Measurements from ENCODE around the gene HPDL. TPM values are rescaled to one million over a fixed set of nuclear protein-coding genes. Genes with fewer than 3 reads are reported as not detected.
A peak's percentile ranks its signal among the peaks of the same experiment; 100 is the strongest.

HPDL gene
- polyA plus RNA-seq, 1 donor: 4.9 TPM

DNA sequence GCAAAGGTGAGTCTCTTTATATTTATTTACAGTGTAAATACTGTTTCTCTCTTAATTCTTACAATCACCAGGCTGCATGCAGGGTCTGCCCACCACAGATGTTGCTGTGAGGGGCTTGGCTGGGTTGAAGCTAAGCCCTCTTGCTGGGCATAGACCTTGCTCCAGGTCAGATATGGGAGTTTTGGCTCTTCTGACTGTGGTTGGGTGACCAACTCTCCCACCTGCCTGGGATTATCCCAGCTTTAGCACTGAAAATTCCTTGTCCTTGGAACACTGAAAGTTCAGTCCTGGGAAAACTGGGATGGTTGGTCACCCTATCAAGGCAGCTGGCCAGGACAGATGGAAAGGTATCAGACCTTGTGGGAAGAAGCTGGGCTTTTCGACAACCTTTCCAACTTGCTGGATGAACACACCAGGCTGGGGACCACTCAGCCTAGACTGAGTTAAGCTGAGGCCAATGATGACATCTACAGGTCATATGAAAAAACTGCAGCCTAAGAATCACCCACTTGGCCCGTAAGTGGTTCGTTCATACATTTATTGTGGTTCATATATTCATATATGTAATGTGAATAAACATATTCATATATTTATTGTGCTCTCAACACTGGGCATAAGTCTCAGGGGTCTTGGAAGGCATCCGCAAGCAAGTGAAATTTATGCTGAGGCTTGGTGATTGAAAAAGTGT lies 26.6 kb upstream of the HPDL start:
- WGBS (ENCODE audit: insufficient coverage, low lambda C conversion rate): no CpG with 5 or more reads among the region's 4 CpGs
- peak; percentile 53 to 60 for DNase-seq

DNA sequence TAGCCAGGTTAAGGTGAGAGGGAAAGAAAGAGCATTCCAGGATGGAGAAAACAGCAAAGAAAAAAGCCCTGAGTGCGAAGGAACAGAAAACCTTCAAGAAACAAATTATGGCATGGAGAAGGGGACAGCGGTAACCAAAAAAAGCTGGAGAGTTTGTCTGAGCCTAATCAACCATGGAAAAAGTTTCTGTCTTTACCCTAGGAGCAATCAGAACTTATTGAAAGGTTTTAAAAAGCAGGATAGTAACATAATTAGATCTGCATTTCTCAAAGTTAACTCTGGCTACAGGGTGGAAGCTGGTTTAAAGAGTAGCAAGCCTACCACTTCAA lies 26.1 kb upstream of the HPDL start:
- Histone ChIP-seq H3K27me3 (ENCODE audit: control insufficient read depth, insufficient read depth, low read length) (no peaks in the 10 kb centered on the region), H3K4me1 (ENCODE audit: control insufficient read depth, insufficient read depth, low read length) (peaks cover 17% of the 10 kb centered on the region), H3K27ac (ENCODE audit: low read length) (no peak overlapping the region), H3K36me3 (ENCODE audit: control insufficient read depth, insufficient read depth, low read length) (no peaks in the 10 kb centered on the region), H3K4me3 (ENCODE audit: low read length) (no peak overlapping the region), H3K9me3 (ENCODE audit: control insufficient read depth, low read depth, low read length) (no peaks in the 10 kb centered on the region)
- WGBS (ENCODE audit: insufficient coverage, low lambda C conversion rate): 75% methylated on average over 2 of the region's 2 CpGs
- DNase-seq: no peak

More for the DNA sequence above, 26.6 kb upstream of the HPDL start:
- H3K36me3 ChIP-seq (ENCODE audit: control insufficient read depth, insufficient read depth, low read length): no peaks in the 10 kb centered on the region
- H3K27me3 ChIP-seq (ENCODE audit: control insufficient read depth, insufficient read depth, low read length): no peaks in the 10 kb centered on the region
- peaks cover 17% of the 10 kb centered on the region for H3K4me1 ChIP-seq (ENCODE audit: control insufficient read depth, insufficient read depth, low read length)
- H3K9me3 ChIP-seq (ENCODE audit: control insufficient read depth, low read depth, low read length): no peaks in the 10 kb centered on the region
- H3K27ac ChIP-seq (ENCODE audit: low read length): no peak overlapping the region
- no peak overlapping the region for H3K4me3 ChIP-seq (ENCODE audit: low read length)

- no peaks in the 10 kb centered on the region for H3K36me3 ChIP-seq (ENCODE audit: control insufficient read depth, insufficient read depth, low read length)
- DNase-seq: no peak
- H3K4me1 ChIP-seq (ENCODE audit: control insufficient read depth, insufficient read depth, low read length): peaks cover 14% of the 10 kb centered on the region
- H3K27me3 ChIP-seq (ENCODE audit: control insufficient read depth, insufficient read depth, low read length): no peaks in the 10 kb centered on the region
- no peak overlapping the region for H3K27ac ChIP-seq (ENCODE audit: low read length)
- no peaks in the 10 kb centered on the region for H3K9me3 ChIP-seq (ENCODE audit: control insufficient read depth, low read depth, low read length)
- 100% methylated on average over 1 of the region's 16 CpGs for WGBS (ENCODE audit: insufficient coverage, low lambda C conversion rate)
- peak overlapping the region; percentile 85 for H3K4me3 ChIP-seq (ENCODE audit: low read length)
Measured at GRCh38 chr1:45302505-45303150, 24.1 kb upstream of the HPDL start.

DNA sequence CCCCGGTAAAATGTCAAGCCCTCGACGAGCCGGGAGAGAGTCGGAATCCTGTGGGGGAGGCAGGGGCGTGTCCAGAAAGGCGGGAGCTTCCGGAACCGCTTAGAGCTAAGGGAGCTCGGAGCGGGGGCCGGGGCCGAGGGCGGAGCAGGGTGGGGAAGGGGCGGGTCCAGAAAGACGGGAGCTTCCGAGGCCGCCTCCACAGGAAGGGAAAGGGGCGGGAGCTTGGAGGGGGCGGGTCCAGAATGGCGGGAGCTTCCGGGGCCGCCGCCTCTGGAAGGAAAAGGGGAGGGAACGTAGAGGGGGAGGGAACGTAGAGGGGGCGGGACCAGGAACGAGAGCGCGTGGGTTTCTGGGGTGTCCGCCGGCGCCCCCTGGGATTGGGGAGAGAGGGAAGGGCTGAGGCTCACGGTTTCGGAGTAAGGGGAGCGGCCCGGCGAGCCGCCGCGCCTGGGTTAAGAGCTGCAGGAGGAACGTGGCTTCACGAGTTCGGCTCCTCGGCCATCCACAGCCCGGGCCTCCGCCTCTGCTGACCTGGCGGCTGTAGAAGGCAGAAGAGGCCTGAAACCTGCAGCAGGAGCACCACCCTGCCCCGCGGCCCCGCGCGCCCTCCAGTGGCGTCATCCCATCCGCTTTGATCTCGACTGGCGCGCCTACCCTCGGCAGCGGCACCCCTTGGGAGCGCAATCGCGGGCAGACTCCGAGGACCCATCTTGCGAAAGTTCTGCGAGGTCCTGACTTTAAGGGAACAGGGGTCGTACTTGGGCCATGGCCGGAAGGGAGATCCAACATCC lies 23.0 kb upstream of the HPDL start:
- peak overlapping the region; percentile 85 for H3K4me3 ChIP-seq (ENCODE audit: low read length)
- peak; percentile 98 for DNase-seq
- H3K27me3 ChIP-seq (ENCODE audit: control insufficient read depth, insufficient read depth, low read length): no peaks in the 10 kb centered on the region
- H3K4me1 ChIP-seq (ENCODE audit: control insufficient read depth, insufficient read depth, low read length): peaks cover 11% of the 10 kb centered on the region
- H3K27ac ChIP-seq (ENCODE audit: low read length): peak overlapping the region; percentile 93
- WGBS (ENCODE audit: insufficient coverage, low lambda C conversion rate): no CpG with 5 or more reads among the region's 68 CpGs
- H3K9me3 ChIP-seq (ENCODE audit: control insufficient read depth, low read depth, low read length): no peaks in the 10 kb centered on the region
- no peaks in the 10 kb centered on the region for H3K36me3 ChIP-seq (ENCODE audit: control insufficient read depth, insufficient read depth, low read length)

DNA sequence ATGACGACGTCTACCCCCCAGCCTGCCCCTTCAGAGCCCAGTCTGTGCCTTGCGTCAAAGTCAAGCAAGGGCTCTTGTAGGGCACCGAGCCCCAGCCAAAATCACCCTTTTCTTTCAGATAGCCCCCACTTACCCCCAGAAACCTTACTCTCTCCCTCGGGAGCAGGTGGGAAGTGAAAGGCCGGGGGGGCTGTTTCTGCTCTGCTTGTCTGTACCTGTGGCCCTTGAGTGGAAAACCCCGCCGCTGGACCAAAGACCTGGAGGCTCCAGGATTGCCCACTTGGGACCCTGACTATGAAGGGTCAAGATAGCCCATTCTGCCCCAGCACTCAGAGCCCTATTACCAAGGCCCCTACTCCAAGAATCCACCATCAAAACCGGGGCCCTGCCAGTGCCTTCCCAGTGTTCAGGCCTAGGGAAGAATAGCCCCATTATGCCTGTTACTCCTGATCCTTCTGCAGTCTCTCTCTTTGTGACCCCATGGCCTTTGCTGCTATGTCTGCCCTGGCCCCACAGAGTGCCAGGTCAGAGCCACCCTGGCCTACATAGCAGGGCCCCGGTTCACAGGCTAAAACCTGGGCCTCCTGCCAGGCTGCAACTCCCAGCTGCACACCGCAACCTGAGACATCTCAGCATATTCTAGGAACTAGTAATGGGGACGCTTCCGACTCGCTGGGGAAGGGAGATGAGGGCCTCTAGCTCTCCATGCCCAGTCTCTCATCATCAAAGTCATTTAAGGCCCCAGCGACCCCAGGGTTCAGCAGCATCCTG lies 22.2 kb upstream of the HPDL start:
- Histone ChIP-seq H3K36me3 (ENCODE audit: control insufficient read depth, insufficient read depth, low read length) (no peaks in the 10 kb centered on the region), H3K27me3 (ENCODE audit: control insufficient read depth, insufficient read depth, low read length) (no peaks in the 10 kb centered on the region), H3K4me3 (ENCODE audit: low read length) (peak overlapping the region; percentile 78), H3K4me1 (ENCODE audit: control insufficient read depth, insufficient read depth, low read length) (peaks cover 11% of the 10 kb centered on the region), H3K27ac (ENCODE audit: low read length) (peak overlapping the region; percentile 93), H3K9me3 (ENCODE audit: control insufficient read depth, low read depth, low read length) (no peaks in the 10 kb centered on the region)
- WGBS (ENCODE audit: insufficient coverage, low lambda C conversion rate): no CpG with 5 or more reads among the region's 15 CpGs
- DNase-seq: peak in 1 of 2 donors; percentile 46

- Histone ChIP-seq H3K4me3 (ENCODE audit: low read length) (no peak overlapping the region), H3K27ac (ENCODE audit: low read length) (no peak overlapping the region), H3K4me1 (ENCODE audit: control insufficient read depth, insufficient read depth, low read length) (peaks cover 11% of the 10 kb centered on the region), H3K36me3 (ENCODE audit: control insufficient read depth, insufficient read depth, low read length) (no peaks in the 10 kb centered on the region), H3K27me3 (ENCODE audit: control insufficient read depth, insufficient read depth, low read length) (no peaks in the 10 kb centered on the region), H3K9me3 (ENCODE audit: control insufficient read depth, low read depth, low read length) (no peaks in the 10 kb centered on the region)
- no CpG with 5 or more reads among the region's 10 CpGs for WGBS (ENCODE audit: insufficient coverage, low lambda C conversion rate)
- DNase-seq: no peak
Measured at GRCh38 chr1:45305231-45305630, 21.5 kb upstream of the HPDL start.

DNA sequence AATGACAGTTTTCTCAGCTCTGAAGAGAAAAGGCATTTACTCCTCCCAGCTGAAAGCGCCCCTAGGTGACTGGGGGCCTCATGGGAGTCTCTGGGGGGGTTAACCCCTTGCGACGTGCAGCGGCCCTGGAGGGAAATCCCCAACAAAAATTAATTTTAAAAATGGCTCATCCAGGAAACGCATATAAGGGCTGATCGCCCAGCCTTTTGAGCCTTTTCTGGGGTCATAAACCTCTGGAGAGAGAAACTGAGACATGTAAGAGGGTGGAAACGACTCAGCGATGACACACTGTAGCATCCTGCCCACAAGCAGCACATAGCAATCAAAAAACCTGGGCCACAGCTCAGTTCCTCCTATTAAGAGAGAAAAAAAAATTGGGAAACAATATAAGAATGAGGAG lies 20.4 kb upstream of the HPDL start:
- H3K4me1 ChIP-seq (ENCODE audit: control insufficient read depth, insufficient read depth, low read length): peaks cover 11% of the 10 kb centered on the region
- H3K27me3 ChIP-seq (ENCODE audit: control insufficient read depth, insufficient read depth, low read length): no peaks in the 10 kb centered on the region
- H3K9me3 ChIP-seq (ENCODE audit: control insufficient read depth, low read depth, low read length): no peaks in the 10 kb centered on the region
- H3K36me3 ChIP-seq (ENCODE audit: control insufficient read depth, insufficient read depth, low read length): no peaks in the 10 kb centered on the region
- no peak overlapping the region for H3K4me3 ChIP-seq (ENCODE audit: low read length)
- WGBS (ENCODE audit: insufficient coverage, low lambda C conversion rate): no CpG with 5 or more reads among the region's 8 CpGs
- no peak overlapping the region for H3K27ac ChIP-seq (ENCODE audit: low read length)
- no peak for DNase-seq

DNA sequence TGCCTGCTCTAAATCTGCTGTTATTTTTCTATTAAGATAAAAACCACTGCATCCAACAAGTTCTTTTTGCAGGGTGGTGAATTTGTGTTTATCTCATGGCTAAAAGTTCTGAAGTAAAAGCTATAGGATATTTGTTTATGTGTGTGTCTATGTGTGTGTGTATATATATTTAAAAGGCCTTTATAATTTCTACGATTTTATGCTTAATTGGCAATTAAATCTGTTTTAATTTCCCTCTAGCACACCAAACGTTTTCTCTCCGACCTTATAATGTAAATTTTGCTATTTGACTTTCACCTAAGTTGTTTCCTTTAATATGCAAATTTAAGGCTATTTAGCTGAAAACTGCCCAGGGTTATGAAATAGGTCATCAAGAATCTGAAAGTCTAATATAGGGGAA lies 19.8 kb upstream of the HPDL start:
- Histone ChIP-seq H3K4me3 (ENCODE audit: low read length) (no peak overlapping the region), H3K9me3 (ENCODE audit: control insufficient read depth, low read depth, low read length) (no peaks in the 10 kb centered on the region), H3K27me3 (ENCODE audit: control insufficient read depth, insufficient read depth, low read length) (no peaks in the 10 kb centered on the region), H3K4me1 (ENCODE audit: control insufficient read depth, insufficient read depth, low read length) (peaks cover 11% of the 10 kb centered on the region), H3K27ac (ENCODE audit: low read length) (no peak overlapping the region), H3K36me3 (ENCODE audit: control insufficient read depth, insufficient read depth, low read length) (no peaks in the 10 kb centered on the region)
- no peak for DNase-seq
- WGBS (ENCODE audit: insufficient coverage, low lambda C conversion rate): 82% methylated on average over 2 of the region's 3 CpGs

DNA sequence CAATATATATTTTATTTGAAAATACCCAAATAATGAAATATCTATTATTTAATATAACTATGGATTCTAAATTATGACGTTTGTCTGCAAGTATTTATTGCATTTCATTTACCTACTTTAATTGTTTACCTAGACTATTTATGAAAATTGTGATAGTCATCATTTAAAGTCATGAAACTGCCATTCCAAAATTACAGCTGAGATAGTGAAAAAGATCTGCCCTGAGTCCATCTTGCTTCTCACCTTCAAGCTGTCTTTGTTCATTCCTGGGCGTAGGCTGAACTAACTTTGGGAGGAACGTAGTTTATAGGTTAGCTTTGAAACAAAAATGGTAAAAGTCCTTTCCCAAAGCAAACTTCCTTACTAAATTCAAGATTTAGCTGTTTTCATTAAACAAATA lies 12.4 kb upstream of the HPDL start:
- H3K36me3 ChIP-seq (ENCODE audit: control insufficient read depth, insufficient read depth, low read length): no peaks in the 10 kb centered on the region
- 90% methylated on average over 2 of the region's 3 CpGs for WGBS (ENCODE audit: insufficient coverage, low lambda C conversion rate)
- no peaks in the 10 kb centered on the region for H3K4me1 ChIP-seq (ENCODE audit: control insufficient read depth, insufficient read depth, low read length)
- H3K27ac ChIP-seq (ENCODE audit: low read length): no peak overlapping the region
- H3K4me3 ChIP-seq (ENCODE audit: low read length): no peak overlapping the region
- DNase-seq: no peak
- no peaks in the 10 kb centered on the region for H3K9me3 ChIP-seq (ENCODE audit: control insufficient read depth, low read depth, low read length)
- H3K27me3 ChIP-seq (ENCODE audit: control insufficient read depth, insufficient read depth, low read length): no peaks in the 10 kb centered on the region

DNA sequence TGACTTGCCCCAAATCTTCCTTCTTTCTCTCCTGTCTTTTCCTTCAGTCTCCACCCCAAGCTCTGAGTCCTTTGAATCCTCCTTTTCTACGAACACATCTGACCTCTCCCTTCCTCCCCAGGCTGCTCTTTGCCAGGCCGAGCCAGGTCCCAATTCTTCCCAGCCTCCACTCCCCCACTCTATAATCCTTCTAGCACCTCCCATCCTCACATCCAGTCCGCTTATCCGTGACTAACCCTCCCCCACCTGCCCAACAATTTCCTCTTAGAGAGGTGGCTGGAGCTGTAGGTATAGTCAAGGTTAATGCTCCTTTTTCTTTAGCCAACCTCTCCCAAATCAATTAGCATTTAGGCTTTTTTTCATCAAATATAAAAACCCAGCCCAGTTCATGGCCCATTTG lies 9.5 kb upstream of the HPDL start:
- Histone ChIP-seq H3K27me3 (ENCODE audit: control insufficient read depth, insufficient read depth, low read length) (no peaks in the 10 kb centered on the region), H3K4me1 (ENCODE audit: control insufficient read depth, insufficient read depth, low read length) (no peaks in the 10 kb centered on the region), H3K36me3 (ENCODE audit: control insufficient read depth, insufficient read depth, low read length) (no peaks in the 10 kb centered on the region), H3K4me3 (ENCODE audit: low read length) (no peak overlapping the region), H3K27ac (ENCODE audit: low read length) (no peak overlapping the region), H3K9me3 (ENCODE audit: control insufficient read depth, low read depth, low read length) (no peaks in the 10 kb centered on the region)
- 45% methylated on average over 2 of the region's 4 CpGs for WGBS (ENCODE audit: insufficient coverage, low lambda C conversion rate)
- no peak for DNase-seq
